GM19099 (cell line): ENCODE results near the gene TMEM201.

Experiments used
- POLR2A ChIP-seq: IDR thresholded peaks from 3 replicates; pipeline ENCODE4 v1.6.1; 2011; ENCODE audit warnings: low read depth; ENCODE audit not compliant: insufficient read length; ENCODE audit errors: extremely low read depth

Gene TMEM201

DNA sequence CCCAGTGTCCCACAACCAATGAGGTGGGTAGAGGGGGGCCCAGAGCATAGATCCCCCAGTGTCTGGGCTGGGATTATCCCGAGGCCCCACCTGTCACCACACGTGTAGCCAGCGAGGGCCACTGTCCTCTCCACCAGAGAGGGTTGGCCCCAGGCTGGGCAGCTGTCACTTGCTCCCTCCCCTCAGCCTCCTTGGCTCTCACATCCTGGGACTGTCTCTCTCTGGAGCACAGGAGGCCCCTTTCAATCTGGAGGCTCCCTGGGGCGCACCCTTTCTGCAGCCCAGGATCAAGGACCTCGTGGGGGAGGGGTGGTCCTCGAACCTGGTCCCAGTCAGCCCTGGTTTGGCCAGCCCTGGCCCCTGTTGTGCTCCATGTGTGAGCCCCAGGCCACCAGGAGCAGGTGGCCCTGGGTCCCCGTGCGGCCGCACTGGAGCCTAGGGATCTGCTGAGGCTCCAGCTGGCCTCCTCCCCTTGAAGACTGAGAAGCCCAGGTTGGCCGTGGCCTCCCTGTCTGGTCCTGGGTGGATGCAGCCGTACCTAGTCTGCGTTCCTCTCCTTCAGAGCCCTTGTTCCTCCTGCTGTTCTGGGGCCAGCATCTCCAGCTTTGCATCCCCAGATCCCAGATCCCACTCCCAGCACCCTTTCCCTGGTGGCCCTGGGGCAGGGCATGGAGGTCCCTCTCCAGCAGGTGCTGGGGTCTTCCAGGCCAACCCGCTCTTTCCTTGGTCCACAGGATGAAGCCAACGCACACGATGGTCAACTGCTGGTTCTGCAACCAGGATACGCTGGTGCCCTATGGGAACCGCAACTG is 6.7 kb downstream of the TMEM201 start:
- no peak for TF ChIP-seq POLR2A

DNA sequence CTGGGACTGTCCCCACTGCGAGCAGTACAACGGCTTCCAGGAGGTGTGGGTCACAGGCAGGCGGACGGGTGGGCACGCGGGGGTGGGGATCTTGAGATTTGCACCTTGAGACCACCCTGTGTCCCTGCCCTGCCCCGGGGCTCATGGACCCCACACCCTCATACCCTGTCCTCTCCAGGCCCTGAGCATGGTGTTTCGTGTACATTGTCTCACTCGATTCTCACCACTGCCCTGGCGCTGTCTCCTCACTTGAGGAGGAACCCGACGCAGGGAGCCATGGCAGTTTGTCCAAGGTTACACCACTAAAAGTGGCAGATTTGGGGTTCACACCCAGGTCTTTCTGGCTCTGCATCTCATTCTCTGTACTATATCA is 7.2 kb downstream of the TMEM201 start:
- TF ChIP-seq POLR2A: no peak

GRCh38 chr1:9596415-9597123 is 7.9 kb downstream of the TMEM201 start:
- no peak for TF ChIP-seq POLR2A

- no peak for TF ChIP-seq POLR2A
Measured at GRCh38 chr1:9597361-9598315, 8.9 kb downstream of the TMEM201 start.

GRCh38 chr1:9598316-9598700 is 9.6 kb downstream of the TMEM201 start:
- TF ChIP-seq POLR2A: no peak

DNA sequence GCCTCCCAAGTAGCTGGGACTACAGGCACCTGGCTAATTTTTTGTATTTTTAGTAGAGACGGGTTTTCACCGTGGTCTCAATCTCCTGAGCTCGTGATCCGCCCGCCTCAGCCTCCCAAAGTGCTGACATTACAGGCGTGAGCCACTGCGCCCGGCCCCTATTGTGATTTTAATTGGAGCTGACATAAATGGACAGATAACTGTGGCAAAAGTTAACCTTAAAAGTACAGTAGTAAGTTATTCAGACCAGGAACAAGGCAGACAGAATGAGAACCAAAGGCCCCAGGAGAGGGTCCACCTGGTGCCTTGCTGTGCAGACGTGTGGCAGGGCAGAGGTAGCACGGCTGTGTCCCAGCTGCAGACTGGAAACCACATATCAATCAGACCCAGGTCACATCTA is 11.0 kb downstream of the TMEM201 start:
- TF ChIP-seq POLR2A: no peak

- no peak for TF ChIP-seq POLR2A
Measured at GRCh38 chr1:9600861-9601834, 12.4 kb downstream of the TMEM201 start.

DNA sequence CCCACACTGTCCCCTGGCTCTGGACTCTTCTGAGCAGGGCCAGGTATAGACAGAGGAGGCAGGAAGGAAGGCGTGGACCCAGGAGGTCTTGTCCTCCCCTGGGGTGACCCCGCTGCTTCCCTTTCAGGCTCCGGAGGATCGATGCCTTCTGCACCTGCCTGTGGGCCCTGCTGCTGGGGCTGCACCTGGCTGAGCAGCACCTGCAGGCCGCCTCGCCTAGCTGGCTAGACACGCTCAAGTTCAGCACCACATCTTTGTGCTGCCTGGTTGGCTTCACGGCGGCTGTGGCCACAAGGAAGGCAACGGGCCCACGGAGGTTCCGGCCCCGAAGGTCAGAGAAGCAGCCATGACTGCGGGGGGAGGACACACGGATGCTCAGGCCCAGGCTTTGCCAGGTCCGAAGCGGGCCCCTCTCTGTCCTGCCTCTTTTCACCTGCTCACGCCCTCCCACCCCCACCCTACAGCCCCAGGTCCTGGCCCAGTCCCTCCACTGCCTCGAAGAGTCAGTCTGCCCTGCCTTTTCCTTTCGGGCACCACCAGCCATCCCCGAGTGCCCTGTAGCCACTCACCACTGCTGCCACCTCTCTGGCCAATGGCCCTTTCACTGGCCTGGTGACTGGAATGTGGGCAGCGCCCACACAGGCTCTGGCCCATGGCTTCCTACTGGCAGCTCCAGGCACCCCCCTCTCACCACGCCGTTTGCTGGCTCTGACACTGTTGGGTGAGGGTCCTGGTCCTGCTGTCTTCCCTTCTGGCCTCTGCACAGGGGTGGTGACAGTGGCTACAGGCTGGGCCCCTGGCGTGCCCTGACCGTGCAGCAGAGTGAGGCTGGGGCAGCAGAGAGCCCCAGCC is 13.5 kb downstream of the TMEM201 start:
- no peak for TF ChIP-seq POLR2A

DNA sequence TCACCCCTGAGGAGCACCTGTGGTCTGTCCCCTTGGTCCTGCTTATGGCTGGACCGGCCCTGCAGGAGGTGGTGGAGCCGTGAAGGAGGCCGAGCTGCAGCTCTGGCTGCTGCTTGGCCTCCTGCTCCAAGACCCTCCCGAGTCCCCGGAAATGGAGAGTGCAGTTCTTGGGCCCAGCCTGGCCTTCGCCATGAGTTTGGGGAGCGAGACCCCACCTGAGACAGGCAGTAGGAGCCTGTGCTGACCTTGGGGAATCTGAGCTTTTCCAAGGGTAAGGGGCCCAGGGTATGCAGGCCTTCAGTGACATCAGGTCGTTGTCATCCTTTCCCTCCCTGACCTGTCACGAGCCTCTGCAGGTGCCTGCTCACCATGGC is 14.1 kb downstream of the TMEM201 start:
- TF ChIP-seq POLR2A: no peak

GRCh38 chr1:9603307-9603706 is 14.6 kb downstream of the TMEM201 start:
- TF ChIP-seq POLR2A: no peak

- no peak for TF ChIP-seq POLR2A
Measured at GRCh38 chr1:9603766-9604753, 15.3 kb downstream of the TMEM201 start.

DNA sequence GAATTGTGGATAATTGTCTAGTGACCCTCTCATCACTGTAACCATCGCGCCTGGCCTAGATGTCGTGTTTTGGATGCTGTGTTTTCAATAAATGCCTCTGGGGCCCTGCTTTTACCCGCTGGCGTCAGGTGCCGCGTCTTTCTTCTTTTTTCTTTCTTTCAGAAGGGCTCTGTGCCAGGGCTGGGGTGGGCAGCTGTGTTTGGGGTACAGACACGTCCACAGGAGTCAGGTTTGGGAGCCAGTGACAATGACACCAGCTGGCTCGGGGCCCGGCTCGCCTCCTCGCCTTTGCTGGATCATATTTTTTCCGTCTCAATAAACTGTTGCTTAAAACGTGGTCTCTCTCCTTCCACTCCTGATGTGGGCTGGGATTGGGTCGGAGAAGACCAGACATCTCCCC is 16.1 kb downstream of the TMEM201 start:
- TF ChIP-seq POLR2A: no peak
